Heart right ventricle (tissue), 16 donors: ENCODE data around the gene CA10. TPM values are rescaled to one million over a fixed set of nuclear protein-coding genes. Genes with fewer than 3 reads are reported as not detected.

ENCODE experiments used
- ATAC-seq, 8 donors: fragments of 200-7000 bp; cut with Tn5 transposase; one replicate each; pipeline ENCODE4 v1.9.1; 2020; ENCODE audit warnings: mild to moderate bottlenecking in 8 of 8, moderate library complexity in 8 of 8, moderate number of reproducible peaks in 1 of 8
- DNase-seq, 2 donors: peaks; one replicate each; pipeline ENCODE4 v3.0.0-alpha.2; 2020
- H3K27ac ChIP-seq, 10 donors: fragments of 200-600 bp; sonication (generic) in 2 of 10; one replicate each; pipeline versions ENCODE4 v1.5.0 to v1.8.0; 2020 to 2022; ENCODE audit warnings: mild to moderate bottlenecking in 3 of 10
- H3K27me3 ChIP-seq, 7 donors: fragments of 200-600 bp; one replicate each; pipeline ENCODE4 v1.8.0; 2021 to 2022; ENCODE audit warnings: mild to moderate bottlenecking in 2 of 7
- H3K36me3 ChIP-seq, 9 donors: fragments of 200-600 bp; sonication (generic) in 1 of 9; one replicate each; pipeline versions ENCODE4 v1.5.0 to v1.8.0; 2020 to 2022; ENCODE audit warnings: mild to moderate bottlenecking in 2 of 9
- H3K4me1 ChIP-seq, 9 donors: fragments of 200-600 bp; sonication (generic) in 1 of 9; one replicate each; pipeline versions ENCODE4 v1.5.0 to v1.8.0; 2020 to 2022; ENCODE audit warnings: mild to moderate bottlenecking in 4 of 9
- H3K4me3 ChIP-seq, 10 donors: fragments of 200-600 bp; sonication (generic) in 2 of 10; one replicate each; pipeline versions ENCODE4 v1.5.0 to v1.8.0; 2020 to 2022; ENCODE audit warnings: mild to moderate bottlenecking in 7 of 10, moderate library complexity in 2 of 10
- H3K9me3 ChIP-seq, 11 donors: fragments of 200-600 bp in 10 of 11; sonication (generic) in 2 of 11; one replicate each; pipeline versions ENCODE4 v1.5.0 to v1.8.0; 2013 to 2022; ENCODE audit warnings: mild to moderate bottlenecking in 2 of 11, control low read depth in 1 of 11, moderate library complexity in 1 of 11
- CTCF ChIP-seq, 9 donors: fragments of 200-600 bp; sonication (generic) in 2 of 9; IDR thresholded peaks; one replicate each; pipeline versions ENCODE4 v1.5.0 to v1.8.0; 2021 to 2022; ENCODE audit warnings: antibody characterized with exemption in 9 of 9, mild to moderate bottlenecking in 5 of 9, moderate library complexity in 1 of 9
- WGBS, 2 donors: extraction: QIAGEN DNeasy Blood & Tissue Kit; methylation state at CpG; one replicate each; pipeline ENCODE4 v1.1.7; 2013; ENCODE audit warnings: inconsistent platforms in 1 of 2; 5-methylcytosine and 5-hydroxymethylcytosine counted together
- intact Hi-C, 10 donors: fragments of 100-400 bp; cut with DNase I; formaldehyde crosslinking; loops; one replicate each; pipeline versions ENCODE4 v1.11.1 to v1.14.2; 2022
- polyA plus RNA-seq, 2 donors: library from polyadenylated mRNA; stranded (reverse); fragments of 200-250 nt; gene quantifications; one replicate each; pipeline ENCODE4 v1.2.3, GENCODE V29; 2013
- total RNA-seq, 10 donors: library from RNA; stranded (reverse); fragmentation: NEBNext Ultra II Directional in 3 of 10; extraction: Animal tissue kit (Norgen Biotek cat#: 25700) in 3 of 10; gene quantifications; one replicate each; pipeline versions ENCODE4 v1.2.1 to v1.2.4, GENCODE V29; 2021 to 2023
- donor health status: Arrhythmogenic right ventricular cardiomyopathy.
- donor health status: ischemic (EF 13 %, LVEDD 7.1; RV severe dilation, severe dysfunction).
- donor health status: healthy with polysubstance abuse.
- donor health status: DM: no; HTN: yes; CAD: no.
- donor health status: DM: no; HTN: no; CAD: no.
- donor health status: ischemic (EF 25% LVEDD 6.9; RV normal size, moderate dysfunction).
- donor health status: ischemic (EF 25% LVEDD 5.7; RV mildly dilated, moderate dysfunction).
- donor health status: healthy.
- donor health status: DM: yes; HTN: yes; CAD: no.
- donor health status: Ischemic cardiomyopathy.
- donor health status: ischemic (EF 35%, LVEDD 5.7; RV mildly dilated, moderate dysfunction).
- donor health status: nonischemic (EF 11% LVEDD 7.7; RV severe dilation, severe dysfunction).
- donor health status: DM: yes; HTN: yes; CAD: no.
- donor health status: PGD.
- donor health status: ischemic (EF 29% LVEDD 5.4; RV normal size, mild dysfunction).
- donor health status: nonischemic (EF 23%, LVEDD 6.1; RV moderate dilation, normal function).

The CA10 gene
- total and polyA plus RNA-seq, 12 donors: not detected

- Histone ChIP-seq H3K4me3 (no peak overlapping the region), H3K27ac (no peak overlapping the region), H3K9me3 (no peaks in the 10 kb centered on the region), H3K4me1 (no peaks in the 10 kb centered on the region), H3K36me3 (no peaks in the 10 kb centered on the region), H3K27me3 (no peaks in the 10 kb centered on the region)
- intact Hi-C loops: no loop called here
- ATAC-seq (no peak), DNase-seq (no peak)
- TF ChIP-seq CTCF (IDR thresholded peaks at IDR 0.05): no peak
Measured at GRCh38 chr17:51799240-51799639, 359.3 kb downstream of the CA10 start.

- H3K9me3 ChIP-seq: no peaks in the 10 kb centered on the region
- H3K4me3 ChIP-seq: no peak overlapping the region
- no peaks in the 10 kb centered on the region for H3K36me3 ChIP-seq
- no peak for TF ChIP-seq CTCF (IDR thresholded peaks at IDR 0.05)
- intact Hi-C loops: no loop called here
- H3K27ac ChIP-seq: no peak overlapping the region
- no peak for ATAC-seq
- no peaks in the 10 kb centered on the region for H3K4me1 ChIP-seq
- WGBS, 2 donors: 88 to 91% methylated on average over 14 of the region's 14 CpGs
- no peak for DNase-seq
- peaks cover 0 to 4% (median 0%) of the 10 kb centered on the region in 7 donors for H3K27me3 ChIP-seq
Measured at GRCh38 chr17:51797150-51797549, 361.4 kb downstream of the CA10 start.

GRCh38 chr17:51796026-51796425 lies 362.5 kb downstream of the CA10 start:
- Histone ChIP-seq H3K4me1 (no peaks in the 10 kb centered on the region), H3K4me3 (no peak overlapping the region), H3K36me3 (no peaks in the 10 kb centered on the region), H3K27ac (no peak overlapping the region), H3K9me3 (no peaks in the 10 kb centered on the region), H3K27me3 (peaks cover 0 to 6% (median 0%) of the 10 kb centered on the region in 7 donors)
- TF ChIP-seq CTCF (IDR thresholded peaks at IDR 0.05): no peak
- intact Hi-C loops: no loop called here
- WGBS, 2 donors: 82 to 83% methylated on average over 5 of the region's 5 CpGs
- ATAC-seq: no peak
- no peak for DNase-seq

- no peak for TF ChIP-seq CTCF (IDR thresholded peaks at IDR 0.05)
Measured at GRCh38 chr17:51795401-51795800, 363.1 kb downstream of the CA10 start.

GRCh38 chr17:51794466-51794865 lies 364.0 kb downstream of the CA10 start:
- DNase-seq (no peak), ATAC-seq (no peak)
- no peaks in the 10 kb centered on the region for H3K4me1 ChIP-seq
- no peak overlapping the region for H3K27ac ChIP-seq
- no peak overlapping the region for H3K4me3 ChIP-seq
- peaks cover 0 to 9% (median 3%) of the 10 kb centered on the region in 7 donors for H3K27me3 ChIP-seq
- H3K36me3 ChIP-seq: no peaks in the 10 kb centered on the region
- no peak for TF ChIP-seq CTCF (IDR thresholded peaks at IDR 0.05)
- H3K9me3 ChIP-seq: no peaks in the 10 kb centered on the region
- intact Hi-C loops: no loop called here

More at GRCh38 chr17:51795401-51795800, 363.1 kb downstream of the CA10 start:
- no peak overlapping the region for H3K4me3 ChIP-seq
- H3K4me1 ChIP-seq: no peaks in the 10 kb centered on the region
- 22 to 34% methylated on average over 1 of the region's 1 CpG for WGBS, 2 donors
- H3K36me3 ChIP-seq: no peaks in the 10 kb centered on the region
- DNase-seq: no peak
- ATAC-seq: no peak
- H3K9me3 ChIP-seq: no peaks in the 10 kb centered on the region
- intact Hi-C loops: no loop called here
- H3K27ac ChIP-seq: no peak overlapping the region
- H3K27me3 ChIP-seq: peaks cover 0 to 6% (median 0%) of the 10 kb centered on the region in 7 donors
